ENCODE data around the gene CYP24A1. TPM values are rescaled to one million over a fixed set of nuclear protein-coding genes. Genes with fewer than 3 reads are reported as not detected.

Gene CYP24A1
- total RNA-seq, 2 donors from 2014 or later: not detected

GRCh38 chr20:54204481-54204880, 30.7 kb upstream of the CYP24A1 start:
- H3K4me1 ChIP-seq: peaks cover 10% of the 10 kb centered on the region
- no peak overlapping the region for H3K27ac ChIP-seq
- H3K9me3 ChIP-seq: no peaks in the 10 kb centered on the region
- no peak overlapping the region for H3K4me3 ChIP-seq
- 73 to 77% methylated on average over 5 of the region's 5 CpGs for WGBS, 2 donors
- H3K27me3 ChIP-seq: no peaks in the 10 kb centered on the region
- ATAC-seq (no peak), DNase-seq (no peak)
- TF ChIP-seq CTCF (IDR thresholded peaks at IDR 0.05) (no peak), POLR2A (IDR thresholded peaks at IDR 0.05) (no peak)
- intact Hi-C loops (cut with DNase I): no loop called here
- no peaks in the 10 kb centered on the region for H3K36me3 ChIP-seq (replicated peaks in 1 of 2; ENCODE audit: insufficient read depth in 1 of 2, low read depth in 2 of 2)

DNA sequence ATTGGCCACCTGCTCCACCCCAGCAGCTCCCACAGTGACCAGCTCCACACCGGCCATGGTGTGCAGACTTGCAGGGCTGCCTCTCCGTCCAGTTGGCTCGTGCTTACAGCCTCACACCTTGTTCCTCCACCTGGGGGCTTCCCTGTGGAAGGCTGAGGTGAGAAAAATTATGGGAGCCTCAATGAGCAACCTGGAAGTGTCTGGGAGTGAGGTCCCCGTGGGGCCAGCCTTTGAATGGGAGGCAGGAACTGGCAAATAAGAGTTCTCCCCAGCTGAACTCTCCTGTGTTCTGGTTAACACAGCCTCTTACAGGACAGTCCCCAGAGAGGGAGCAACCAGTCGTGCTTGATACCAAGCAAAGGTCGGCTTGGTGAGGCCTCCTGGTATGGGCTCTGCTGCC, 30.3 kb upstream of the CYP24A1 start:
- intact Hi-C loops (cut with DNase I): no loop called here
- 46 to 59% methylated on average over 6 of the region's 6 CpGs for WGBS, 2 donors
- DNase-seq (no peak), ATAC-seq (no peak)
- no peaks in the 10 kb centered on the region for H3K9me3 ChIP-seq
- H3K27ac ChIP-seq: no peak overlapping the region
- no peak overlapping the region for H3K4me3 ChIP-seq
- H3K27me3 ChIP-seq: no peaks in the 10 kb centered on the region
- peaks cover 5% of the 10 kb centered on the region for H3K4me1 ChIP-seq
- no peaks in the 10 kb centered on the region for H3K36me3 ChIP-seq (replicated peaks in 1 of 2; ENCODE audit: insufficient read depth in 1 of 2, low read depth in 2 of 2)
- TF ChIP-seq CTCF (IDR thresholded peaks at IDR 0.05) (no peak), POLR2A (IDR thresholded peaks at IDR 0.05) (no peak)

DNA sequence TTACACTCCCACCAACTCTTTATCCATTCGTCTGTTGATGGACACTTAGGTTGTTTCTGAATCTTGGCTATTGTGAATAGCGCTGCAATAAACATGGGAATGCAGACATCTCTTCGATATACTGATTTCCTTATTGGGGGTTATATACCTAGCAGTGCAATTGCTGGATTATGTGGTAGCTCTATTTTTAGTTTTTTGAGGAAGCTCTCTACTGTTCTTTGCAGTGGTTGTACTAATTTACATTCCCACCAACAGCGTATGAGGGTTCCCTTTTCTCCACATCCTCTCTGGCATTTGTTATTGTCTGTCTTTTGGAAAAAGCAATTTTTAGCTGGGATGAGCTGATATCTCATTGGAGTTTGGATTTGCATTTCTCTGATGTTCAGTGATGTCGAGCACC, 29.5 kb upstream of the CYP24A1 start:
- H3K4me3 ChIP-seq: no peak overlapping the region
- H3K27me3 ChIP-seq: no peaks in the 10 kb centered on the region
- intact Hi-C loops (cut with DNase I): no loop called here
- 54 to 66% methylated on average over 5 of the region's 5 CpGs for whole genome bisulfite sequencing, 2 donors
- DNase-seq (no peak), ATAC-seq (no peak)
- H3K4me1 ChIP-seq: no peaks in the 10 kb centered on the region
- no peak overlapping the region for H3K27ac ChIP-seq
- no peaks in the 10 kb centered on the region for H3K9me3 ChIP-seq
- no peak for TF ChIP-seq POLR2A (IDR thresholded peaks at IDR 0.05)
- TF ChIP-seq CTCF (IDR thresholded peaks at IDR 0.05): no peak
- no peaks in the 10 kb centered on the region for H3K36me3 ChIP-seq (replicated peaks in 1 of 2; ENCODE audit: insufficient read depth in 1 of 2, low read depth in 2 of 2)

DNA sequence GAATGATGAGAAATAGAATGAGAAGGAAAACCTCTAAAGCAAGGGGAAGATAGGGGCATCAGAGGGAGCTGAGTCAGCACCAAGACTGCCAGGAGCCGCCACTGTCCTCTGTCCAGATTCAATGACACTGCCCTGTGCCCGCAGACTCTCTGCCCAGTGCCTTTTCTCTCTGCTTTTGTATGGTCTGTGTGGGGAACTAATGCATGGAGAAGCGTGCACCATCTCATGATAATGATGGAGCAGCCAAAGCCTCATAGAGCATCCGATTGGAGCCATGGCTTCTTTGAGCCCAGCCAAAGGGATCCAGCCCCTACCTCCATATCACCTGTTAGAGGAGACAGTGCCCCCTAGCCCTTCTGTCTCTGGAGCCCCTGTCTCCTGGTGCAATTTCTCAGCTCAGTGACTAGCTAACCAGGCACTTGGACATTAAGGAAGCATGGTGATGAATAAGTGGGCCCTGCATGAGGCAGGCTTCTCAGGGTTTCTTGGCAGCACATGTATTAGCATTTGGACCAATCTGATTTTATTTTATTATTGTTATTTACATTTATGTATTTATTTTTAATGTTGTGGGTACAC, 27.6 kb upstream of the CYP24A1 start:
- WGBS, 2 donors: 57 to 69% methylated on average over 4 of the region's 4 CpGs
- TF ChIP-seq CTCF (IDR thresholded peaks at IDR 0.05): no peak
- TF ChIP-seq POLR2A (IDR thresholded peaks at IDR 0.05): no peak
- no peaks in the 10 kb centered on the region for H3K9me3 ChIP-seq
- no peaks in the 10 kb centered on the region for H3K4me1 ChIP-seq
- no peak for ATAC-seq
- no peaks in the 10 kb centered on the region for H3K27me3 ChIP-seq
- no peak overlapping the region for H3K4me3 ChIP-seq
- DNase-seq: no peak
- H3K36me3 ChIP-seq (replicated peaks in 1 of 2; ENCODE audit: insufficient read depth in 1 of 2, low read depth in 2 of 2): no peaks in the 10 kb centered on the region
- intact Hi-C loops (cut with DNase I): no loop called here
- no peak overlapping the region for H3K27ac ChIP-seq

GRCh38 chr20:54200487-54201267, 26.9 kb upstream of the CYP24A1 start:
- TF ChIP-seq POLR2A (IDR thresholded peaks at IDR 0.05): no peak
- intact Hi-C loops (cut with DNase I): no loop called here
- no peak overlapping the region for H3K4me3 ChIP-seq
- no peaks in the 10 kb centered on the region for H3K27me3 ChIP-seq
- H3K4me1 ChIP-seq: no peaks in the 10 kb centered on the region
- H3K27ac ChIP-seq: no peak overlapping the region
- ATAC-seq (no peak), DNase-seq (no peak)
- H3K36me3 ChIP-seq (replicated peaks in 1 of 2; ENCODE audit: insufficient read depth in 1 of 2, low read depth in 2 of 2): no peaks in the 10 kb centered on the region
- no peaks in the 10 kb centered on the region for H3K9me3 ChIP-seq
- 45 to 47% methylated on average over 7 of the region's 7 CpGs for WGBS, 2 donors
